SK-MEL-5 (cell line): ENCODE data around the gene PACSIN2. TPM values are rescaled to one million over a fixed set of nuclear protein-coding genes. Genes with fewer than 3 reads are reported as not detected.
"Not testable (repeated sequence)": the region's sequence is repeated elsewhere in the genome, so short reads cannot be mapped to it uniquely, and the experiment has no call there.

Experiments
- DNase-seq: peaks from one replicate; pipeline ENCODE4 v3.0.0-alpha.2; 2016; ENCODE audit warnings: low read depth, low spot score
- in situ Hi-C: cut with HindIII; loops from 2 replicates; pipeline ENCODE4 v1.10.0; 2016; ENCODE audit warnings: low sequenced_read_pairs, high pct_unique_total_duplicates, low pct_unique_long_range_greater_than_20kb
- total RNA-seq: library from RNA; depleted of rRNA; stranded (reverse); fragments of >200 nt; shearing (Covaris generic); gene quantifications from 2 replicates; pipeline ENCODE4 v1.2.3, GENCODE V29; 2014

PACSIN2 gene
- total RNA-seq, 1 experiment from 2014 or later = 210 TPM

DNA sequence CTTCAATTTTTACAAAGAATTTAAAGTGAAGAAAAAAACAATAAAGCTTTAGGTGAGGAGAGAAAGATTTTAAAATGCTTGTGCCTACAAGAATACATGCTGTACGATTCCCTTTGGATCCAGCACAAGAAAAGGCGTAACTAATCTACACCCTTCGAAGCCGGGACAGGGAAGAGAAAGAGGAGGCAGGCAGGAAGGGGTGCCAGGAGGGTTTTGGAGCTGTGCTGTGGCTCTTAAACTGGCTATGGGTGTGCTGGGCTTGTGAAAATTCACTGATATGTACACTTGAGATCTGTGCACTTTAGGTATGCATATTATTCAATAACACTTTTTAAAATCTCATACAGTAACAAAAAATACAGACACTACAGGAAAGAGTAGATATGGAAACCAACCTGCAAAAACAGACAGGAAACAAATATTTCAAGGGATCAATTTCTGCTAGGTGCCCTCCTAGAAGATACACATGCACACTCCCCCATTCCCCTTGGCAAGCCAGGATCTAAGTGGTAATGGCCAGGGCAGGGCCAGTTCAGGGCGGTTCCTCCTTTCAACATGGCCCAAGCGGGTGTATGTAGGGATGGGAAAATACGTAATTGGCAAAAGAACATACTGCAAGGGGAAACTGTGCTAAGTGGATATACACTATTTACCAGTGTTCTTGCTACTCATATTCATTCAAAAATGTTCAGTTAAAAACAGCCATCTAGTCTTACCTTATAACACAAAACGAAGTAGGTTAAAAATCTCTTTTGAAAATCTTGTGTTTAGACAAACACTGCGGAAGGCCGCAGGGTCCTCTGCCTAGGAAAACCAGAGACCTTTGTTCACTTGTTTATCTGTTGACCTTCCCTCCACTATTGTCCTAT, 54.2 kb downstream of the PACSIN2 start:
- in situ Hi-C loops = no loop called here

GRCh38 chr22:42959576-42960509, 55.1 kb downstream of the PACSIN2 start:
- peak; percentile 95 for DNase-seq
- in situ Hi-C loops = no loop called here

More for the DNA sequence above, 54.2 kb downstream of the PACSIN2 start:
- DNase-seq = no peak

DNA sequence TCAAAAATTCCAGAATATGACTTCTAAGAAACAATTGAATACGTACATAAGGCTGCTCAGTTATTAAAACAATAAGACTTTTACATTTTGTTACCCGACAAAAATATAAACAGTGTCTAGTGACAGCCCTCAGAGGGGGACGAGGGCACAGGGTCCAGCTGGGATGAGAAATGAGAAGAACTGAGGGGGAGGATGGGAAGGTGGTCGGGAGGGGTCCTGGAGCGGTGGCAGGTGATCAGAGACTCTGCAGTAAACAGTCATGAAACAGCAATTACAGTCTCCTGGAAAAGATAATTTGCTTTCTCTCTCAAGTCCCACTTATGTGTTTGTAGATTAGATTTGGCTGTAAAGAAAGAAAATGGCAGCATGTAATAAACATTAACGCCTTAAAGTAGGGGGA, 56.0 kb downstream of the PACSIN2 start:
- DNase-seq = no peak
- in situ Hi-C loops = no loop called here

DNA sequence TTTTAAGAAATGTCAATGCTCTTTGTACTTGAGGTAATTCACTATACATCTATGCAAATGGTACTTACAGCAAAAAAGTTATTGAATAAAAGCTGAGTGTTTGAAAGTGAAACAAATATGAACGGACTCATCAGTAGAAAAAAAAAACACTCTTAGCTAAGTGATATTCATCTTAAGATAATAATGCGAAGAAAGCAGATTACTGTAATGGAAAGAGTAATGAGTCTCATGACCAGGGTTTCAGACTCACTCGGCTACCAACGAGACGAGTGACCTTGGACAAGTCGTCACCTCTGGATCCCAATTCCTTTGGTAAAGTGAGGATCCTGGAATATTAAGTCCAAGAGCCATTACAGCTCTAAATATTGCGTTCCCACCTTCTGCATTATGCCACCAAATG, 57.0 kb downstream of the PACSIN2 start:
- in situ Hi-C loops = no loop called here
- DNase-seq = no peak

DNA sequence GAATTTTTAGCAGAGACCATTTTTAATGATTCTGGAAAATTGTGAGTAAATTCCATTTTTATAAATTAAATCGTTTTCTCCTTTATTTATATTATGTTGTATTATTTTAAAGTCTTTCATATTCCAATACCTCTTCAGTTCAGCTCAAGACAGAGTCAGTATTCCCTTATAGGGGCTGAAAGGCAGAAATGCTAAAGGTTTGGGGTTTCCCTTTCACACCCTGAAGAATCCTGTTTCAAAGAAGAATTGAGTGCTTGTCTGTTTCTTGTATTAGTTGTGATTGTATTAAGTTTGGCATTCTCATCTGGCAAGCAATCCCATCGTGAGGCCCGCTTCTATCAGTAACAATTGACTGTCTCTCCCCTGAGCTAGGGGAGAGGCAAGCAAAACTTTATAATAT, 57.4 kb downstream of the PACSIN2 start:
- no peak for DNase-seq
- in situ Hi-C loops = no loop called here

GRCh38 chr22:42955848-42956247, 59.1 kb downstream of the PACSIN2 start:
- in situ Hi-C loops = no loop called here
- DNase-seq = no peak

- no peak for DNase-seq
- in situ Hi-C loops = no loop called here
Observed at GRCh38 chr22:42955087-42955635, 59.8 kb downstream of the PACSIN2 start.

DNA sequence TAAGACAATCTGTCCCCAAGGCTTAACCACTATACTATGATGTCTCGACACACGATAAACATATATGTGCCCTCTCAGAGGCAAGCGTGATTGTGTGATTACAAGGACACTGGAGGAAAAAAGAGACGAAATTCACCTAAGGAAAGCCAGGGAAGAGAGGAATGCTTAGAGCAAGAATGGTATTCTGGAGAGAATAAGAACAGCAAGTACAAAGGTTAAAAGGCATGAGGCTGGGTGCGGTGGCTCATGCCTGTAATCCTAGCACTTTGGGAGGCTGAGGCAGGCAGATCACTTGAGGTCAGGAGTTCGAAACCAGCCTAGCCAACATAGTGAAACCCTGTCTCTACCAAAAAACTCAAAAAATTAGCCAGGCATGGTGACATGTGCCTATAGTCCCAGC, 61.2 kb downstream of the PACSIN2 start:
- in situ Hi-C loops, DNase-seq: not testable (repeated sequence)

- in situ Hi-C loops = no loop called here
- DNase-seq = no peak
Observed at GRCh38 chr22:42951093-42951710, 63.7 kb downstream of the PACSIN2 start.

- in situ Hi-C loops = no loop called here
- DNase-seq = no peak
Observed at GRCh38 chr22:42950281-42950680, 64.7 kb downstream of the PACSIN2 start.

DNA sequence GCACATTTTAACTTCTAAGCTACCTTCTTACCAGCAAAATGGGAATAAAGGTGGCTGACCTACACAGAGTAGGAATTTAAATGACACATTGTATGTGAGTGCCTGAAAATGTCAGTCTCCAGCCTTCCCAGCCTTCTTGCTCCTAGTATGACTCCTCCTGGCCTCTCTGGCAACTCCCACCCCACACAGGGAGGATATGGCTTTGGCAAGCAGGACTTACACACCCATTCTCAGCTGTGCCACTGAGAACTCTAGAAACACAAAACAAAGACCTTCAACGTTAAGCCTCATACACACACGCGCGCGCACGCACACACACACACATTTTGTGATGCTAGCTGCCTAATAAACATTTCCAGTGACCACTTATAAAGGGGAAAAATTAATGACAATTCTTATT, 65.8 kb downstream of the PACSIN2 start:
- peak; percentile 69 for DNase-seq
- in situ Hi-C loops = no loop called here

DNA sequence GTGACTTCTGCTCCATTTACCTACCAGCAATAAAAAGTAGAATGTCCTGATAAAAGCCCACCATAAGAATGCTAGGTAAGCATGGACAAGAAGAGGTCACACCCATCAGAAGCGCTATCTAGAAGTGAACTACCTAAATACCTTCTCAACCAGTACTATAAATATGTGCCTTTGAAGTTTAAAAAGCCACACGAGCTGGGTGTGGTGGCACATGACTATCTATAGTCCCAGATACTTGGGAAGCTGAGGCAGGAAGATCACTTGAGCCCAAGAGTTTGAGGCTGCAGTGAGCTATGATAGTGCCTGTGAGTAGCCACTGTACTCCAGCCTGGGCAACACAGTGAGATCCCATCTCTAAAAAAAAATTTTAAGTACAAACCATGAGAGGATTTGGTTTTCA, 66.7 kb downstream of the PACSIN2 start:
- in situ Hi-C loops = no loop called here
- no peak for DNase-seq

DNA sequence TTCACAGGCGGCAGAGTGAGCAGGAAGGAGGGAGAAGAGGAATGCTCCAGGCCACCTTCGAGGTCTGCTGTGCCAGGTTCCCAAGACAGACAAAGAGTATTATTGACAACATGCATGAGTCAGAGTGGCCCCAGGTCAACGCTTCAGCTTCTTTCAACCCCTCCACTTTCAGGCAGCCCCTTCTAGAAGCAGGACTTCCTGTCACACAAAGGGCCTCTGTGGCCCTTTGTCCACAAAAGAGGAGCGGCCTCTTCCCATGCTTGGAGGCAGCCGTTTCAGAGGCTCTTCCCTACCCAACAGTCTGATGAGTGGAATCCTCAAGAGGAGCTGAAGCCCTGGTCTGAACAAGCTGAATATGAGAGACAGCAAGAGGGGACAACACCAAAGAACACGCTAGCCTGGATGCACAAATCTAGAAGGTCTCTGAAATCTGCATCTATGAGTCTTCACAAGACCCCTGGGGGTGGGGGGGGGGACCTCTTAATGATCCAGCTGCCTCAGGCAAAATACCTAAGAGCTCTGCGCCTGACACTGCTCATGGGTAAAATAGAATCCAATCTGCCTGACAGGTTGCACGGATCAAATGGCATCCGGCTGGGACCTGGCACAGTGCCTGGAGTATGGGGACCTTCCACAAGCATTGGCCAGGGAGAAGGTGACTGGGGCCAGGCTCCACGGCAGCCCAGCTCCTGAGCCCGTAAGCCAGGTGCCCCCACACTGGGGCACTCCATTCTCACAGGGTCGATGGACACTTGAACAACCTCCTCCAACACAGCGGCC, 67.5 kb downstream of the PACSIN2 start:
- DNase-seq = peak; percentile 99
- in situ Hi-C loops = no loop called here

GRCh38 chr22:42946546-42947198, 68.3 kb downstream of the PACSIN2 start:
- in situ Hi-C loops = no loop called here
- peak; percentile 85 for DNase-seq

DNA sequence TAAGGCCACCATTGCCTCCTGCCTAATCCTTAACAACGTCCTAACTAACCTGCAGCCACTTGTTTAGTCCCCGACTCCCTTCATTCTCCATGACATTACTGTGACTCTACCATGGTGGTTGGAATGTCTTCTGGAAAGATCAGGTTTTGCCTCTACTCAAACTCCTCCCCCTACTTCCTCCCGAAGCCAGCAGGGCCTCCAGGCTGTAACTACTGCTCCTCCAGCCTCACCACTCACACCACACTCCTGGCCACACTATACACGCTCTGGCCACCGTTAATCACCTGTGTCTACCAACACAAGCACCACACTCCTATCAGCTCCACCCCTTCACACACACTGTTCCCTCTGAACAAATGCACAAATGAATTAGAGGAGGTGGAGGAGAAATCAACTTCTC, 69.2 kb downstream of the PACSIN2 start:
- peak; percentile 63 for DNase-seq
- in situ Hi-C loops = no loop called here

- DNase-seq = no peak
- in situ Hi-C loops = no loop called here
Observed at GRCh38 chr22:42945027-42945426, 69.9 kb downstream of the PACSIN2 start.

GRCh38 chr22:42944409-42944808, 70.5 kb downstream of the PACSIN2 start:
- DNase-seq = no peak
- in situ Hi-C loops = no loop called here
